HG02870 (cell line): Measurements from ENCODE around the gene PRKACA.

Source experiments
- ATAC-seq: cut with Tn5 transposase; IDR thresholded peaks from one replicate; pipeline ENCODE4 v1.9.1; 2021; ENCODE audit warnings: mild to moderate bottlenecking, moderate library complexity; ENCODE audit not compliant: unreplicated experiment

Gene PRKACA

GRCh38 chr19:14117668-14118164, at the start of gene PRKACA:
Gene PRKACA (minus strand): TSS chr19:14117762. CDS start chr19:14117547, 215 bp downstream.
- peak; percentile 92 for ATAC-seq

- no peak for ATAC-seq
These were observed 49.5 kb upstream of the PRKACA start for GRCh38 chr19:14166999-14167575.

- no peak for ATAC-seq
These were observed 48.6 kb upstream of the PRKACA start for GRCh38 chr19:14165990-14166830.

- no peak for ATAC-seq
These were observed 47.3 kb upstream of the PRKACA start for GRCh38 chr19:14164724-14165493.

GRCh38 chr19:14164082-14164481, 46.5 kb upstream of the PRKACA start:
- ATAC-seq = no peak

- ATAC-seq = no peak
These were observed 45.3 kb upstream of the PRKACA start for GRCh38 chr19:14162871-14163297.

- no peak for ATAC-seq
These were observed 43.7 kb upstream of the PRKACA start for GRCh38 chr19:14161305-14161704.

GRCh38 chr19:14160017-14160703, 42.6 kb upstream of the PRKACA start:
- ATAC-seq = no peak

- ATAC-seq = no peak
These were observed 41.5 kb upstream of the PRKACA start for GRCh38 chr19:14159059-14159458.

- ATAC-seq = no peak
These were observed 40.9 kb upstream of the PRKACA start for GRCh38 chr19:14158276-14159023.

- ATAC-seq = no peak
These were observed 39.6 kb upstream of the PRKACA start for GRCh38 chr19:14156971-14157717.

- no peak for ATAC-seq
These were observed 38.6 kb upstream of the PRKACA start for GRCh38 chr19:14156122-14156521.

GRCh38 chr19:14155371-14155770, 37.8 kb upstream of the PRKACA start:
- no peak for ATAC-seq

GRCh38 chr19:14152713-14153112, 35.2 kb upstream of the PRKACA start:
- ATAC-seq = no peak

- ATAC-seq = no peak
These were observed 33.5 kb upstream of the PRKACA start for GRCh38 chr19:14150770-14151661.

GRCh38 chr19:14150041-14150769, 32.6 kb upstream of the PRKACA start:
- no peak for ATAC-seq

GRCh38 chr19:14149509-14149994, 32.0 kb upstream of the PRKACA start:
- no peak for ATAC-seq
